NCI-H1436 (cell line): Measurements from ENCODE around the gene BRSK2.
"Not testable (repeated sequence)": the region's sequence is repeated elsewhere in the genome, so short reads cannot be mapped to it uniquely, and the experiment has no call there.

Experiments
- DNase-seq: peaks from one replicate; lab custom pipeline; 2025; lab: John Stamatoyannopoulos, UW

BRSK2 gene

GRCh38 chr11:1354125-1354938, 35.4 kb upstream of the BRSK2 start:
- DNase-seq, result no peak

DNA sequence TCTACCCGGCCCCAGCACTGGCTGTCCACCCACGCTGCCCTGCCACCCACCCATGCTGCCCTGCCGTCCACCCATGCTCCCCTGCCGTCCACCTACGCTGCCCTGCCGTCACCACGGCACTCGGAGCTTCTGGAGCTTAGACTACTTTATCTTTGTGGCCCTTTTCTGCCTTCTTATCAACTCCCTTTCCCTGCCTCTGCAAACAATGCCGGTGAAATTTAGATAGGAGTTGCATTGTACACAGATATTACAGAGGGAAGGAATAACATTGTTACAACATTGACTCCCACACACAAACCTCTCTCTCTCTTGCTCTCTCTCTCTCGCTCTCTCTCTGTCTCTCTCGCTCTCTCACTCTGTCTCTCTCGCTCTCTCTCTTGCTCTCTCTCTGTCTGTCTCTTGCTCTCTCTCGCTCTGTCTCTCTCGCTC, 33.7 kb upstream of the BRSK2 start:
- no peak for DNase-seq

DNA sequence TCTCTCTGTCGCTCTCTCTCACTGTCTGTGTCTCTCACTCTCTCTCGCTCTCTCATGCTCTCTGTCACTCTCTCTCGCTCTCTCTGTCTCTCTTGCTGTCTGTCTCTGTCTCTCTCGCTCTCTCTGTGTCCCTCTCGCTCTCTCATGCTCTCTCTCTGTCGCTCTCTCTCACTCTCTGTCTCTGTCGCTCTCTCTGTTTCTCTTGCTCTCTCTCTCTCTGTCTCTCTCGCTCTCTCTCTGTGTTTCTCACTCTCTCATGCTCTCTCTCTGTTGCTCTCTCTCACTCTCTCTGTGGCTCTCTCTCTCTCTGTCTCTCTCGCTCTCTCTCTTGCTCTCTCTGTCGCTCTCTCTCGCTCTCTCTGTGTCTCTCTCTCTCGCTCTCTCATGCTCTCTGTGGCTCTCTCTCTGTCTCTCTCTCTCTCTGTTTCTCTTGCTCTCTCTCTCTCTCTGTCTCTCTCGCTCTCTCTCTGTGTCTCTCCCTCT, 33.2 kb upstream of the BRSK2 start:
- no peak for DNase-seq

DNA sequence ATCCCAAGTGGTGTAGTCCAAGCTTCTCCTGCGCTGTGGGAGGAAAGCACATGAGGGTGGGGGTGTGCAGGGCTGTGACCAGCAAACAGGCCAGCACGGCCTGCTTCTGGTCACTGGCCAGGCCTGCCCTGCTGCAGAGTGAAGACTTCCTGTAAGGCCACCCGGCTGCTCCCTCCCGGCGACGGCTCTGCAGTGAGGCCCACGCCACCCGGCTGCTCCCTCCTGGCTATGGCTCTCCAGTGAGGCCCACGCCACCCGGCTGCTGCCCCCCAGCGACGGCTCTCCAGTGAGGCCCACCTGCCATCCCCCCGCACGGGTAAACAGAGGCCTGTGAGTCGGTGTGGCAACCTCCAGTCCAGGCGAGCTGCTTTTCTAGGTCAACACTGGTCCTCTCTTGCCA, 31.4 kb upstream of the BRSK2 start:
- DNase-seq, result no peak

DNA sequence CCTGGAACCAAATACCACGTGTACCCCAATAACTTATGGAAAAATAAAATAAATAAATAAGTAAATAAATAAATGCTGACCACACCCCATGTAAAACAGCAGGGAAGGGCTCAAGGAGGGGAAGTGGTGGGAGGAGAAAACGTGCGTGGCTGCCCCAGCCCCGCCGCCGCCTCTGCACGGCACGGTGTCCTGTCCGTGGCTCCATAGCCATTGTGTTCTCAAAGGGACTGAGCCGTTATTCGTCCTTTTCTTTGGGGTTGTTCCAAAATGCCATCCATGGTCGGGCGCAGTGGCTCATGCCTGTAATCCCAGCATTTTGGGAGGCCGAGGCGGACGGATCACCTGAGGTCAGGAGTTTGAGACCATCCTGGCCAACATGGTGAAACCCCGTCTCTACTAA, 30.8 kb upstream of the BRSK2 start:
- not testable (repeated sequence) for DNase-seq

GRCh38 chr11:1359556-1359955, 30.2 kb upstream of the BRSK2 start:
- no peak for DNase-seq

- no peak for DNase-seq
These were observed 29.4 kb upstream of the BRSK2 start for GRCh38 chr11:1360181-1360834.

GRCh38 chr11:1360835-1361357, 28.8 kb upstream of the BRSK2 start:
- DNase-seq, result no peak

DNA sequence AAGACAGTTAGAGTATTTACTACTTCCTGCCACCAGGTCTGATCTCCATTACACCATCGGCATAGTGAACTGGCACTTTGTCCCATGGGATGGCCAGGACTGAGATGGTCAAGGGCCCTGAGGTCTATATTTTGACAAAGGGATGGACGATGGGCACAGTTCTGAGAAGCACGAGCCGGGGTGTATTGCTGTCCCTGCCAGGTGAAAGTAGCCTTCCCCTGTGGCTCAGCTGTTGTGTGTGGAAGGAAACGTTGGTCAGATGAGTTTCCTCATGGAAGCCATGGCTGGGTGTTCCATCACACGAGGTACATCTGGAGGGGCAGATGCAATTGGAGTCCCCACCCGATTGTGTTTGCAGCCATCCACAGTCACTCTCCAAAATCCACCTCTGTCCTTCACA, 27.9 kb upstream of the BRSK2 start:
- DNase-seq, result no peak

- DNase-seq, result no peak
These were observed 22.0 kb upstream of the BRSK2 start for GRCh38 chr11:1367721-1368120.

GRCh38 chr11:1368216-1368615, 21.5 kb upstream of the BRSK2 start:
- DNase-seq, result no peak

GRCh38 chr11:1368966-1369365, 20.8 kb upstream of the BRSK2 start:
- DNase-seq, result no peak

GRCh38 chr11:1369371-1370005, 20.2 kb upstream of the BRSK2 start:
- no peak for DNase-seq

DNA sequence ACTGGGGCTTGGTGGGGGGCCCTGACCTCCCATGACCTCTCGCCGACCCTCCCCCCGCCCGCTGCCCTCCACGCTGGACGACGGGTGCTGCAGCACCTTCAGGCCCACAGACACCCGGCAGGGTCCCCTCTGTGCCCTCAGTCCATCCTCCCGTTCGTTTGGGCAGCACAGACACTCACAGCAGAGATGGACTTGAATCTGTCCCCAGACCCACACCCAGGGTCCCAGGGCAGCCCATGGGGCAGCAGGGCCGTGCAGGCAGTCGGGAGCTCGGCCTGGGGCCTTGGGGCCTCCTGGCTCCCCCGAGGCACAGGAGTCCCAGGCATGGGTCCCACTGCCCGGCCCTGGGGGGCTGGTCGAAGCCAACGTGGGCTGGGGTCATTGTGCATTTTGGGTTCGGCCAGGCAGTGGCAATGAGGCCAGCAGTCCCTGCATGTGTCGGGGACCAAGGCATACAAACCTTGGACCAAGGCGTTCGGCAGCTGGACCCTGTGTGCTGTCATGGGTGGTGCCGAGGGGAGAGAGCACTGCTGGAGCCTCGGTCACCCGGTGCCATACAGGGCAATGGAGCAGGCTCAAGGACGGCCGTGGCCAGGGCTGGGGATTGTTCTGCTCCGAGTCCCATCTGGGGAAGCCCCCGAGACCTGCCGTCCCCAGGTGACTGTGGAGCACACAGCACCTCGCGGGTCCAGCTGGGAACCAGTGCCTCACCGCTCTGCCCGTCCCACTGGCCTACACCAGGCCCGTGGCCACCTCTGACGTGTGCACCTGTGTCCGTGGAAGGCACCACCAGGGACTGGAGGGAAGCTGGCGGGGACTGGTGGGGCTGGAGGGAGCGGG, 19.3 kb upstream of the BRSK2 start:
- no peak for DNase-seq

- no peak for DNase-seq
These were observed 18.8 kb upstream of the BRSK2 start for GRCh38 chr11:1371026-1371325.

GRCh38 chr11:1371377-1371776, 18.4 kb upstream of the BRSK2 start:
- no peak for DNase-seq

DNA sequence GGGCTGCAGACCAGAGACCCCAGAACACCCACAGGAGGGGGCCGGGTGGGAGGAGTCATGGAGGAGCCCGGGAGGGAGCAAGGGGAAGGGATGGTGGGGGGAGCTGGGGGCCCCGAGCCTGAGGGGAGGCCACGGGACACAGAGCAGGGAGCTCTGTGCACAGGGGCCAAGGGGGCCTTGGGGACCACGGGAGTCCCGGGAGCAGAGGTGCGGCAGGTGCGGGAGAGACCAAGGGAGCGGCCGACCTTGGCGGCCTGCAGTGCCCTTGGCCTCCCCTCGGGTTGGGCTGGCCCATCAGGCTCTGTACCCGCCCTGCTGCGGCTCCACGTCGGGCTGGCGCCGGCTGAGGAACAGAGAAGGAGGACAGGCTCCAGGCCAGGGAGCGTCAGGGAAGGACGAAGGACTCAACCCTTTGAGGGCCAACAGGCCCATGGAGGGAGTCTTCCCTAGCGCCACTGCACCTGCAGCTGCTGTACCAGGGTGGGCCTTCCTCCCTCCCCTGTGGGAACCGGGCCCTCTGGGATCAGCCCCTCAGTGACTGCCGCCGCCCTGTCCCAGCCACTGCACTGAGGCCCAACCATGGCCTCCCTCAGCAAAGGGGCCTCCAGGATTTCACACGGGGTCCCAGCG, 17.8 kb upstream of the BRSK2 start:
- DNase-seq, result no peak

- no peak for DNase-seq
These were observed 17.1 kb upstream of the BRSK2 start for GRCh38 chr11:1372660-1373059.

- DNase-seq, result no peak
These were observed 16.1 kb upstream of the BRSK2 start for GRCh38 chr11:1373536-1374214.

GRCh38 chr11:1375161-1375954, 14.4 kb upstream of the BRSK2 start:
- no peak for DNase-seq
